Stimulated activated CD4-positive, alpha-beta T cell treated with anti-CD3 and anti-CD28 coated beads, Interleukin-12 subunit alpha, Interleukin-12 subunit beta, amount 100 ng/mL, for 48 hours (primary cell): ENCODE results near the gene VWA5B1.

ENCODE experiments used
- DNase-seq, 3 donors: peaks; one replicate each; pipeline ENCODE4 v3.0.0-alpha.2; 2020; ENCODE audit warnings: low read depth in 2 of 3, low spot score in 1 of 3

The VWA5B1 gene

DNA sequence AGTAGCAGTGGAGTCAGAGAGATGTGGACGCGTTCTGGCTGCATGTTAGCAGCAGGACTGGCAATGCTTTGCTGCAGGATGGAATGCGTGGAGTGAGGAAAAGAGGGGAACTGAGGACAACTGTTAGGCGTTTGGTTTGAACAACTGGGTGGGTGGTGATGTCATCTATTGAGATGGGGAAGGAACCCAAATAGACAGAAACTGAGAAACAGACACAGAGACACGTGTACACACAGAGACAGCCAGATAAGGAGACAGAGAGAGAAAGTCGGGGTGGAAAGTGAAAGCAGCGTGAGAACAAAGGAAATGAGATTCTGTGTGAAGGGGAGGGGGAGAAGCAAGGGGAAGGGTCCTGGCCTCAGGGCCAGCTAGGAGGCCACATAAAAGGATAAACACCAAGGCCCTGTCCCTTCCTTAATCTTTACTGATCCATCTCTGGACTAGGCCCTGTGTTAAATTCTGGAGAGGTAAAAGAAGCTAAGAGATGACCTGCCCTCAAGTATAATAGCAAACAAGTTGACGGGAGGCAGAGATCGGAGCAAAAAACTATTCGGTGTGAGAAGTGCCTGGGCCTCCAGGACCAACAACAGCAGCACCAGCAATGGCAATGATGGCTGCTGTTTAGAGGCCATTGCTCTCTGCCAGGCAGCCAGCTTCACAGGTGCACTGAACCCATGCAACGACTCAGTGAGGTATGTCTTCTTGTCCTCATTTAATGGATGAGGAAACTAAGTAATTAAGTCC is 31.6 kb downstream of the VWA5B1 start:
- DNase-seq: peak in 1 of 3 donors; percentile 19

DNA sequence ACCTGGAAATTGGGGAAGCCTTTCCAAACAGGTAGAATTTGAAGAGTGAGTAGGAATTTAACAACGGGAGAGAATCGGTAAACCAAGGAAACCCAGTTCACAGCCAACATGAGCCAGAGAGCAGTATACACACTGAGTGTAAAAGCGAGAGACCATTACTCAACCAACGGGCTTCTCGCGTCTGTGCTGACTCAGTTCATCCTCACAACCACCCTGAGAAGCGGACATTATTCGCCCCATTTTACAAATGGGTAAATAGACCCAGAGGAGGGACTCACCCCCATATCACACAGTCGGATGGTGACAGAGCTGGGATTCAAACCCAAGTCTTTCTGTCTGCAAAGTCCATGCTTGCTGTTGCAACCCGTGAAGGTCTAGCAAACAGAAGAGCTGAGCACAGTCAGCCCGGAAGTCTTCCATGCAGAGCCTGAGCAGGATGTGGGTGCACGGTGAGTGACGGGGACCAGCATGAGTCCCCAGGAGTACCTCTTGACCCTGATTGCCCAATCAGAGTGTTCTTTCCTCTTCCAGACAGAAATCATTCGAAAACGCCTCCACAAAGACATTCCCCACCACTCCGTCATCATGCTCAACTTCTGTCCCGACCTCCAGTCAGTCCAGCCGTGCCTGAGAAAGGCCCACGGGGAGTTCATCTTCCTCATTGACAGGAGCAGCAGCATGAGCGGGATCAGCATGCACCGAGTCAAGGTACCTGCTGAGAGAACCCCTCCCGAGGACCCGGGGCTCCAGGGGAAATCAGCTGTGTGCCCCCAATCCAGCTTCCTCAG is 32.3 kb downstream of the VWA5B1 start:
- DNase-seq: peak; percentile 16 to 40 (median 34)

DNA sequence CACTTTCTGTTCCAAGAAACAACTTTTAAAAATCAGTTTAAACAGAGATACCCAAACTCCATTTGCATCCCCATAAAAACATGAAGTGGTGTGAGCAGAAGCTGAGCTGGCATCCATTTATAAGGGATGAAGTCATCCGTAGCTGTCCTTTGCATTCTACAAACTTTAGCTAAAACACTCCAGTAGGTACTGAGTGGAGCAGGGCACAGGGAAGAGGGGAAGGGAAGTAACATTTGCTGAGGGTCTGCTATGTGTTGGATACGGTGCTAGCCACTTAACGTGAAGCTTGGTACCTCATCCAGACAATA is 32.9 kb downstream of the VWA5B1 start:
- no peak for DNase-seq

DNA sequence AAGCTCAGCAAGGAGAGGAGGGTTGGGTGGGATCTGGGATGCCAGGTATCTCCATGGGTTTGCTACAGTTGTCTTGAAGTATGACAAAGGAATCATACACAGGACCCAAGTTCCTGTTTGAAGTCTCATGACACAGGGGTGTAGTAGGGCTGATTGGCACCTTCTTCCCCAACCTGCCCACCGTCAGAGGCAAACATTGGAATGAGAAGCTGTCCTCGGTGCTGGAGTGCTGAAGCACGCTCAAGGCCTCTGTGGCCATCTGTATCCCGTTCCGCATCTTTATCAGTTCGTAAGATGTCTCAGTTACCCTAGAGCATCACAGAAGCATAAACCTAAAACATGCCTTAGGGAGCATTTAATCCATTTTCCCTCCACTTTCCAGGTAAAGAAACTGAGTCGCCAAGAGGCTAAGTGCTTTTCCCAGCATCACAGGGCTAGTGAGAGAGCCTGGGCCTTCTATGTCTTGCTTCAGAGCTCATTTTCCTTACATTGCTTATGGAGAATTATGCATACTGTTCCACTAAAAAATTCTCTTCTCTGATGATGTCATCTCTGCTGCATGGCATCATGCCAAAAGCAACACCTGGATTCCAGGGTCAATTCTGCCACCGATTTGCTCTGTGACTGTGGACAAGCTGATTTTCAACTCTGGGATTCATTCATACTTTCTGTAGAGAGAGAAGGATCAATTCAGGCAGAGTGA is 34.2 kb downstream of the VWA5B1 start:
- no peak for DNase-seq

DNA sequence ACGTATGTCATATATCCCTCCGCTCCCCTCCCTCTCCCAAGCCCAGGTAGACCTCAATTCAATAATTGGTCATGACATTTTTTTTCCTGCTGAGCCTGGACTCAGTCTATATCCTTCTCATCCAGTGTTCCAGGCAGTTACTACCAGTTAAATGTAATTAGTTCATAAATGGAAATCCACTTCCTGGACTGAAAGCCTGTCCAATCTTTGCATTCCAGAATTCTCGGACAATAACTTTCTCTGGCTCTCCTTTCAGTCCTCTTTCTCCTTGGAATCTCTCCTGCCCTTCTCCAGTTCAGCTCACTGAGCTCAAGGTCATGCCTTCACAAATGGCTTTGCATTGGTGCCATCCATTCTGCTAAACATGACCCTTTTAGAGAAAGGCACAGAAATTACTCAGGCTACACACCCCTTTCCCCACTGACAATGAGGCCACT is 34.8 kb downstream of the VWA5B1 start:
- DNase-seq: no peak

DNA sequence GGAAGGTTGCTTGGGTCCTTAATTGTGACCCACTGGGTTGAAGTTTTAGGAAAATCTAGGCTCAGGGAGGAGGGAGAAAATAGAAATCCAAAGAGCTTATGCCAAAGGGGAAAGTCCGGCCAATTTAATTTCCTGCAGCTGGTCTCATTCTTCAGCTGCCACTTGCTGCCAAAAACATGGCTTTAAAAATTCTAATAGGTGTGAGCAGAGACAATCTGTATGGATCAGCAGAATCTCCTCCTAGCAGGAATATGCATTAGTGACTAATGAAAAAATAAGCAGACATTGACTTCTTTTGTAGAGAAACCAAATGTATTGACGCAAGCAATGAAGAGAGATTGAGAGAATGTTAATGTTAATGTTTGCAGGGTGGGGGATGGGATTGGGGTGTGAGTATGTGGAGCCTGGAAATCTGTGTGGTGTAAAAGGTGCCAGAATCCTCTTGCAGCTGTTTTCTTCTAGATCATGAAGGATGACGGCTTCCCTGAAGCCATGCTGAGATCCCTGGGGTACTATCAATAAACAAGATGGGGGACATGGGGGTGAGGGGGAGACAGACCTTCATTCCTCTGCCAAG is 35.3 kb downstream of the VWA5B1 start:
- no peak for DNase-seq

DNA sequence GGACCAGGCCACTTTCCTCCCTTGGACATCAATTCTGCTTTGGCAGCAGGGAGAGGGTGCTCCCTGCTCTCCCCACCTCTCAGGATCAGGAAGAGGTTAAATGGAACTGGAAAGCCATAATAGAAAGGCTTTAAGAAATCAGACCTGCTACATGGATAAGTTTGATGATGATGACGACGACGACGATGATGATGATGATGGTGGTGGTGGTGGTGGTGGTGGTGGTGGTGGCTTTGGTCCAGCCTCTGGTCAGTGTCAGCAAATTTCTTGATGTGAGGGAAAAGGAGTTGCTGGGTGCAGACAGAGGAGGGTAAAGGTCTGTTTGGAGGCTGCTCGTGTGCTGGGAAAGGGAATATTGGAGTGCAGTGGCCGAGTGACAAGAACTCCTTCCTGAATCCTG is 36.8 kb downstream of the VWA5B1 start:
- no peak for DNase-seq

DNA sequence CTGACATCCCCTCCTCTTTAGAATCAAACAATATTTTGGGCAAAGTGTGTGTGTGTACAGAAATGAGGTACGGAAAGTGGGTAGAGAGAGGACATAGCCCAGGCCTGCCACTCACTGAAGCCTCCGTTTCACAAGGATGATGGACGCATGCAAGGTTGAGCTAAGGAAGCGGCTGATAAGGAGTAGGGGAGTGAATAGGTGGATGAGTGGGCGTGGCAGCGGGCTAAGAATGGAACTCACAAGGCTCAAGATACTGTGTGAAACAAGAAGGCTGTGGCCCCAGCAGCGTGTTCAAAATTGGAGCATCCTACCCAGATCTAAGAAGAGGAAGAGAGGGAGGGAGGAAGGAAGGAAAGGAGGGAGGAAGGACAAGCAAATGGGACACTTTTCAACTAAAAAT is 37.5 kb downstream of the VWA5B1 start:
- no peak for DNase-seq

DNA sequence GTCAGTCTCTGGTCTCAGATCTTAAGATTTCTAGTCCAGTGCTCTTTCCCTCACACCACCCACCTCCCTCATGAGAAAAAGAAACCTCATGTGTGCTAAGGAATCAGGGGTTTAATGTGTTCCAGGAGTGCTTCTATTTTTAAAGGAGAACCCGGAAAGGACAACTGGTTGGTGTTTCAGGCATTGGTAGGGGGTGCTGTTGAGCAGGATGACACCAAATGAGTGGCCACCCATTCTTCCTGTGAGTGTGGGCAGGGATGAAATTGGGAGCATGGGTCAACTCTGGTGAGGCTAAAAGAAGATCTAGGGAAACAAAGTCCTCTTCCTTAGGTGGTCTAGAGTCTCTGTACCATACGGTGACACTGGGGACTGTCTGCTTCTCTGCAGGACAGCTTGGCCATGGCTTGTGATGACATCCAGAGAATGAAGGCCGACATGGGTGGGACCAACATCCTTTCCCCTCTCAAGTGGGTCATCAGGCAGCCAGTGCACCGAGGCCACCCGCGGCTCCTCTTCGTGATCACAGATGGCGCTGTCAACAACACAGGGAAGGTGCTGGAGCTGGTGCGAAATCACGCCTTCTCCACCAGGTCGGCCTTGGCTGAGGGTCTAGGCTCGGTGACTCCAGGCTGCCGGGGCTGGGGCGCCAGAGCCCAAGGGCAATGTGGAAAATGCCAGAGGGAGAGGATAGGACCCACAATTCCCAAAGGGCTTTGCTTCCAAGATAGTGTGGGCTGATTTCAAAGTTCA is 39.3 kb downstream of the VWA5B1 start:
- DNase-seq: no peak

DNA sequence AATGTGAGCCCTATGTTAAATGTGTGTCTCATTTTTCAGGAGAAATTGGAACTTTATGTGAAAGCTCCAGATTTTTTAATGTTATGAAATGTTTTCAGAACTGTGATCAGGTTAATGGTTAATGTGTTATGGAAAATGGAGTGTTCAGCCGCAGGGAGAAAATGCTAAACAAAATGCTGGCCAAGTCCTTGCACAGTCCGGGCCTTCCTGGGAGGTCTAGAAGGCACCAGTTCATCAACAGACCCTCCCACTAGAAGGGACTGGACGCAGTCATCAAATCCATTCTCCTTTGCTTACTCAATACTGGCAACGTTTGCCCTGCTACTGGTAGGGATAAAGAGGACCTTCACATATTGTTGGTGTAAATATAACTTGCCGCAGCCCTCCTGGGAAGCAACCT is 43.4 kb downstream of the VWA5B1 start:
- no peak for DNase-seq

DNA sequence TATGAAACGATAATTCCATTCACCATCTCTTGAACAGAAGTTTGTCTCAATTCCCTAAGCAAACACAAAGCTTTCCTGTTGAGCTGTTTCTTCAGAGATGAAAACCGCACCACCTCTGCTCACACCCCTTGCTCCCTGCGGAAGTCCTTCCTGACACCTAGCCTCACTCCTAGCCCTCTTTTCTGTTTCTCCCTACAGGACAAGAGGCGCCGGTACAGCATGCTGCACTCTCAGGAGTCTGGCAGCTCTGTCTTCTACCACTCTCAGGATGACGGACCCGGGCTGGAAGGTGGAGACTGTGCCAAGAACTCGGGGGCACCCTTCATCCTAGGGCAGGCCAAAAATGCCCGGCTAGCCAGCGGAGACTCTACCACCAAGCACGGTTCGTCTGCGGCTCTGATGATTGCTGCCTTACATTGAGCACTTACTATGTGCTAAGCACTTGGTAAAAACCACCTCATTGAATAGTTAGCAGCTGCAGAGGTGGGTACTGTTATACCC is 45.5 kb downstream of the VWA5B1 start:
- DNase-seq: no peak

DNA sequence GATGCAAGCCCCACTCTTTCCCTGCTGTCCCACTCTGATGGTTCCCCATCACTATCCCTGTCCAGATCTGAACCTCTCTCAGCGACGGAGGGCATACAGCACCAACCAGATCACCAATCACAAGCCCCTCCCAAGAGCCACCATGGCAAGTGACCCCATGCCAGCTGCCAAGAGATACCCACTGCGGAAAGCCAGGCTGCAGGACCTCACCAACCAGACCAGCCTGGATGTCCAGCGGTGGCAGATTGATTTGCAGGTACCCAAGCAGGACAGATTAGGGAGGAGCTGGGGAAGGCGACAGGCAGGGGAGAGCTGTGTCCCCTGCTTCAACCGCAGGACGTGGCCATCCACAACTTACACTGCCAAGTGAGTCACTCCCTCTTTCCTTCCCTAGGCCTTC is 46.9 kb downstream of the VWA5B1 start:
- no peak for DNase-seq

DNA sequence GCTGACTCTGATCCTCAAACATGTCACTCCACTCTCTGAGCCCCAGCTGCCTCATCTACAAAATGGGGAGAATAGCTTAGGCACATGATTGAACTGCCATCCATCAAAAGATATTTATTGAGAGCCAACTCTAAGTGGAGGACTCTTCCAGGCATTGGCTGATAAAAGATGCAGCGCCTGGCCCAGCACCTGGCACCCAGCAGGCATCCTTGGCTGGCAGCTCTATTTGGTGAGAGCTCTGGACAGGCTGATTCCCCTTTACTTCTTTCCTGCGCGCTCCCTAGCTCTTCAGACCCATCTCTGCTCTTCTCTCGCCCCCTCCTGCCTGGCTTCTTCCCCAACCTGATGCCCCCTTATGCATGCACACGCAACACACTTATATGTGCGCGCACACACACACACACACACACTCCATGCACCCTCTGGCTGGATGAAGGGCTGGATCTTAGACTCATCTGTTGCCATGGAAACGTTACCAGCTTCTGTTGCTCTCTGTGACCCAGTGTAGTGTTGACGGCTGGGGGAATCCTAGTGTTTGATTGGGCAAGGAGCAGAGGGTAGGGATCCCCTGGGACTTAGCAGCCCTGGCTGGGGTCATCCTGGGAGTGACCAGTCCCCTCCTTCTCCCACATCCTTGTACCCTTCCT is 49.3 kb downstream of the VWA5B1 start:
- DNase-seq: no peak

DNA sequence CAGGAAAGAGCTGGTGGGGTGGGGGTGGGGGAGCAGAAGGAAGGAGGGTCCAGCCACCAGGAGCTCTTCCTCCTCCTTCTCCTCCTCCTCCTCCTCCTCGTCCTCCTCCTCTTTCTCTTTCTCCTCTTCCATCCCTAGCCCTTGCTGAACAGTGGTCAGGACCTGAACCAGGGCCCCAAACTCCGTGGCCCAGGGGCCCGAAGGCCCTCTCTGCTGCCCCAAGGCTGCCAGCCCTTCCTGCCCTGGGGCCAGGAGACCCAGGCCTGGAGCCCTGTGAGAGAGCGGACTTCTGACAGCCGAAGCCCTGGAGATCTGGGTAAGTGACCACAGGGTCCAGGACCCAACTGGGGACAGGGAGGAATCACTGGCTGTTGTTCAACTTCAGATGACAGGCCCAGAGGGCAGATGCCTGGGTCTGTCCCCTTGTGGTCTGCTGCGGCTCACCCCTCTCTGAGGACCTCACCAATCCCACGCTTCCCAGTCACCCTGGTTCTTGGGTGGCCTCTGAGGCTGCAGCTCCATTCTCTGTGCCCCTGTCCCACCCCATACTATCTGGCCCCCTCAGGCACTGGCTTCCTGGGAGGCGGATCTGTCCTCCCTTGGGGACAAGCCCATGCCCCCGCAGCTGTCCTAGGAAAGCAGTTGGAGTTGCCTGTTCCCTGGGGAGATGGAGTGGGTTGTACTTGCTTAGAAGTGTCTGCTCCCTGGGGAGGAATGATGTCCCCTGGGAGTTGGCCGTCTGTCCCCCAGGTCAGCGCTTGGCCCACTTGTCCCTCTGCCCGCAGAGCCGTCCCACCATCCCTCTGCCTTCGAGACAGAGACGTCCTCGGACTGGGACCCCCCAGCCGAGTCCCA is 51.8 kb downstream of the VWA5B1 start:
- no peak for DNase-seq

DNA sequence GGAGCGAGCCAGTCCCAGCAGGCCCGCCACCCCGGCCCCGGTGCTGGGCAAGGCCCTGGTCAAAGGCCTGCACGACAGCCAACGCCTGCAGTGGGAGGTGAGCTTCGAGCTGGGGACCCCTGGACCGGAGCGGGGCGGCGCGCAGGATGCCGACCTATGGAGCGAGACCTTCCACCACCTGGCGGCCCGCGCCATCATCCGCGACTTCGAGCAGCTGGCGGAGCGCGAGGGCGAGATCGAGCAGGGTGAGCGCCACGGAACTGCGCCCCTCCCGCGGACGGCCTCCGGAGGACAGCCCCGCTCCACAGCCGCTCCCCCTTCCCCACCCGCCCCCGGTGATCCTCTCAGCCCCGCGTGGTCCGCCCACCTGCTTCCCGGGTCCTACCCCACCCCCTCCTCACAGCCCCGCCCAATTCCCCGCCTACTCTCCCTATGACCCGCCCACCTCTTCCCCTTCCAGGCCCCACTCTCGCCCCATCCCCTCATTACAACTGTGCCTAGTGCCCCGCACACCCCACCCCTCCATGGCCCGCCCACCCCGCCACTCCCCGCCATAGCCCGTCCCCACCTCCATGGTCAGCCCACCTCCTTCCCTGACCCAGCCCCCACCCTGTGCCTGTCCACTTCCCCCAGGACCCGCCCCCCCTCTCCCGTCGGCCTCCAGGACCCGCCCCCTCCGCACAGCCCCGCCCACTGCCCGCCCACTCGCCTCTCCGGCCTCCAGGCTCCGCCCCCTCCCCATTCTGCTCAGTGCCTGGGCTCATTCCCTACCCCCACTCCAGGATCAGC is 52.7 kb downstream of the VWA5B1 start:
- DNase-seq: no peak

DNA sequence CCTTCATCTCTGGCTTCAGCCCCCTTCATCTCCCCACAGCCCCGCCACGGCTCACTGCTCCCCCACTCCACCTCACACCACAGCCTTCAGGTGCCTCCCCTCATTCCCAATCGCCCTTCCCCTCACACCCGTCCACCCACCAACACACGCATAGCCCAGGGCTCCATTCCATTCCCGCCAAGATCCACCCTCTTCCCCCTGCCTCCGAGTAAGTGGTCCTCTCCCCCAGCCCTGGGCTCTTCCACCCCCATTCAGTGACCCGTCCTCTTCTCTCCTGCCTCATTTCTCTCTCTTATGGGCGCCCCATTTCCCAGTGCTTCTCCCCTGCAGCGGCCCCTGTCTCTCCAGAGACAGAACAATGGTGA is 53.2 kb downstream of the VWA5B1 start:
- no peak for DNase-seq

DNA sequence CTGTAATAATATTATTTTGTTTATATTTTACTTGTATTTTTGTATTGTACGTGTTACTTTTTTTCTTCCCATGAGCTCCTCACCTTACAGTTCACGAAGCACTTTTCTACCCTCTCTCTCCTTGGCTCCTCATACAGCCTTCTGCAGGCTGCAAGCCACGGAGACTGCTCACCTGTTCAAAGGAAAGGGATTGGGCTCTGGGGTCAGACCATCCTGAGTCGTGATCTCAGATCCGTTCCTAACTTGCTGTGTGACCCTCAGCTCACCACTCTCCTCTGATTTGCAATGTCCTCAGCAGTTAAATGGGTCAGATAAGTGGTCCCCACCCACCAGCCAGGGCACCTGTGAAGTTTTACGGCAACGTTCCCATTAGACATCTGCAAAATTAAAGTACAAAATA is 54.1 kb downstream of the VWA5B1 start:
- DNase-seq: no peak

DNA sequence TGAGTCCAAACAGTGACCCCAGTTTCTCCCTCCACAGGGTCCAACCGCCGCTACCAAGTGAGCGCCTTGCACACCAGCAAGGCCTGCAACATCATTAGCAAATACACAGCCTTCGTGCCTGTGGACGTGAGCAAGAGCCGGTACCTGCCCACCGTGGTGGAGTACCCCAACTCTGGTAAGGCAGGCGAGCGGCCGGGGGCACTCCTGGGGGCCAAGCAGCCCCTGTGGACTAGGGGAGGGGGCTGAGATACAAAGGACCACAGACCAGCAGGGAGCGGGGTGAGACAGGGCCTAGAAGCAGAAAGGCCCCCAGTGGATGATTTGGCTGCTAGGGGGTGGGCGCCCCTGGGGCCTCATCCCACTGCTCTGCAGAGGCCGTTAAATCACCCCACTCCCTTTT is 54.7 kb downstream of the VWA5B1 start:
- no peak for DNase-seq

DNA sequence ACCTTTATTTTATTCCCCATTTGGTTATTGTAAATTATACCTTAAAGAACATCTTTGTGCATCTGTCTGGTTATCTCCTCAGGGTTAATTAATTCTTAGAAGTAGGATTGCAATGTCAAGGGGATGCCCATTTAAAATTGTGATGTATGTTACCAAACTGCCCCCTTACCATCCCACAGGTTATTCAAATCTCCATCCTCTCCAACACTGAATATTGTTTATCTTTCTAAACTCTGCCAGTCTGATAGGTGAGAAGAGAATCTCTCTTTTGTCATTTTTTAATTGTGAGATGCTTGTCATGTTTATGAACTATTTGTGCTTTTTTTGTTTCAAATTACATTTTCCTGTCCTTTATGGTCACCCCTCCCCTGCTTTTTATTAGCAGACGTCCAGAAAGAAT is 55.8 kb downstream of the VWA5B1 start:
- DNase-seq: no peak
